GM10248 (cell line): Measurements from ENCODE around the gene SNX25.

Source experiments
- CTCF ChIA-PET: fragments of 300-600 bp; sonication (Branson Sonifier 250); formaldehyde crosslinking; extraction: SDS; loops from one replicate; lab custom pipeline; 2021; ENCODE audit warnings: antibody characterized with exemption; lab: Yijun Ruan, JAX
- POLR2A ChIA-PET: fragments of 350-650 bp; sonication (Branson Sonifier 250); formaldehyde crosslinking; extraction: SDS; loops from one replicate; lab custom pipeline; 2020; ENCODE audit warnings: antibody characterized with exemption; lab: Yijun Ruan, JAX
- DNase-seq: peaks from one replicate; pipeline ENCODE4 v3.0.0; 2012; ENCODE audit errors: extremely low spot score
- CTCF ChIP-seq: IDR thresholded peaks from 2 replicates; pipeline ENCODE4 v1.5.1; 2012; ENCODE audit warnings: mild to moderate bottlenecking, low read depth; ENCODE audit errors: extremely low read depth, missing control alignments, control extremely low read depth

SNX25 gene

DNA sequence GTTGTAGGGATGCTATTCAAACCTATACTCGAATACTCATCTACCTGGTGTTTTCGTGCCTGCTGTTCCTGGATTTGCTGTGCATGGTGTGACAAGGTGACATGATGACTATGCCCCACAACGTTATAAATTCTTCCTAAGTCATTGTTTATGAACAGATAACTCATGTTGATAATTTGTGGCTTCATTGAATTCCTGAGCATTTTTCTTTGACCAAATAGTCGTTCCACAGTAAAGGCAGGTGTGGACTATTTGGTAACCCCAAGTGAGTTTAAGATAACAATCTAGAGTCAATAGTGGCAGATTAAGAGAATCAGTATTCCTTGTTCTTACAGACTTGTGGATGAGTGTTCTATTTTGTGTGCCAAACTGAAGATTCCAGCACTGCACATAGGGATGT is 59.9 kb downstream of the SNX25 start:
- POLR2A ChIA-PET, result no interaction called here
- no peak for DNase-seq
- CTCF ChIA-PET, result interaction anchor here (0.9 to 1.3 kb wide), 3 partner anchors 14 to 329 kb away, joined by 3 read pairs; no protein-coding TSS in a partner anchor
- no peak for TF ChIP-seq CTCF

DNA sequence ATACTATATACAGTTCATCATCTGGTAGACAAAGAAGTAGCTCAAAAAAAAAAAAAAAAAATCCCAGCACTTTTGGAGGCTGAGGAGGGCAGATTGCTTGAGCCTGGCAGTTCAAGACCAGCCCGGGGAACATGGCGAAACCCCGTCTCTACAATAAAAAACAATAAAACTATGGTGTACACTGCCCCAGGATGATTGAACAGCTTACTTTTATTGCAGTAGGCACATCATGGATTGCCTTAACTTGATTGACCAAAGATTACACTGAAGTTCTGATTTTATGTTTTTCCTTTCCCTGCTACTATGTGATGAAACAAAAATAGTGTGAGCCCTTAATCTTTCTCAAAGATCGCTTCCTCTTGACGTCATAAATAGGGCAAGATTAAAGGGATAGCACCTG is 60.6 kb downstream of the SNX25 start:
- DNase-seq, result no peak
- ChIA-PET POLR2A (no interaction called here), CTCF (interaction anchor here (1.2 to 1.3 kb wide), 2 partner anchors 17 to 328 kb away, joined by 3 read pairs; no protein-coding TSS in a partner anchor)
- TF ChIP-seq CTCF, result no peak

DNA sequence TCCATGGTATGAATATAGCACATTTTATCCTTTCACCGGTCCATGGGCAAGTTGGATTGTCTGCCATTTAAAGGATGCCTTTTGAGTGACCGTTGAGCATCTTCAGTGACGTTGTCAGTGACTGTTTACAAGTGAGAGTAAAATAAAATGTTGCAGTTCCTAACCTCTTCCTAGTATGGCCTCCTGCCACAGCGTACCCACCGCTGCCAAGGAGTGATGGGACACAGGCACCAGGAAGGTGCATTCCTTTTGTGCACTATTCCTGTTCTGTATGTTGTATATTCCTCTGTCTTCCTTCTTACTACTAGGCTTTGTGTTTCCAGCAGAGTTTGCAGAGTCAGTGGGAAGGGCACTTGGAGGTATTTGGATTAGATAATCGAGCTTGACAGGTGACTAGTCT is 61.5 kb downstream of the SNX25 start:
- ChIA-PET CTCF (interaction anchor here (1.0 to 1.6 kb wide), 3 partner anchors 16 to 39 kb away, joined by 3 to 4 read pairs (median 3); no protein-coding TSS in a partner anchor), POLR2A (no interaction called here)
- DNase-seq, result no peak
- TF ChIP-seq CTCF, result no peak

DNA sequence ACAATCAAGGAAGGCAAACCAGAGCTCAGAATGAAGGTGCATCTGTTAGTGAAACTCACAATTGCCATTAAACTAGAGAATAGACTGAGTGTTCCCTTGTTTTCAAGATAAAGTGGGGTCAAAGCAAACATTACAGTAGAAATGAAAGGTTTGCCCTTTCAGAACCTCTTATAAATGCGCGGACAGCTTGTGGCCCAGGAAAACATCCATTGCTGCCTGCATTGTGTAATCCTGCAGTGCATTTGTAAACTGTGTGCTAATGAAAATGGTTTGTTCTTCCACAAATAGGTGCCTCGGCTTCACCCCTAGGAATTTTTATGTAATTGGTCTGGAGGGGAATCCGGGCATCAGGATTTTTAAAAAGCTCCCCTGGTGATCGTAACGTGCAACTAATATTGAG is 62.8 kb downstream of the SNX25 start:
- CTCF ChIA-PET, result interaction anchor here (0.9 to 1.6 kb wide), 7 partner anchors 15 to 88 kb away, joined by 3 to 4 read pairs (median 4); no protein-coding TSS in a partner anchor
- POLR2A ChIA-PET, result no interaction called here
- no peak for DNase-seq
- TF ChIP-seq CTCF, result no peak

GRCh38 chr4:185275501-185275900 is 66.1 kb downstream of the SNX25 start:
- ChIA-PET CTCF (interaction anchor here (1.4 to 1.5 kb wide), 2 partner anchors 9 to 16 kb away, joined by 3 to 5 read pairs; no protein-coding TSS in a partner anchor), POLR2A (no interaction called here)
- TF ChIP-seq CTCF, result no peak
- no peak for DNase-seq

- TF ChIP-seq CTCF, result no peak
- POLR2A ChIA-PET, result interaction anchor here (0.6 kb wide), 1 partner anchor 1701 kb away, joined by 10 read pairs; no protein-coding TSS in a partner anchor
- CTCF ChIA-PET, result no interaction called here
- no peak for DNase-seq
Observed at GRCh38 chr4:185276036-185276435, 66.6 kb downstream of the SNX25 start.
